ENCODE data around the gene FOLR3.
"Not testable (repeated sequence)": the region's sequence is repeated elsewhere in the genome, so short reads cannot be mapped to it uniquely, and the experiment has no call there.

Gene FOLR3

GRCh38 chr11:72141066-72141465 lies 5.5 kb downstream of the FOLR3 start:
- TF ChIP-seq RARB (CRISPR knock-in tag; IDR thresholded peaks at IDR 0.05) (no peak), ZFP30 (CRISPR knock-in tag; IDR thresholded peaks at IDR 0.05) (no peak), ESRRG (CRISPR knock-in tag; IDR thresholded peaks at IDR 0.05) (no peak), OSR1 (CRISPR knock-in tag; IDR thresholded peaks at IDR 0.05) (no peak), CREB5 (CRISPR knock-in tag; IDR thresholded peaks at IDR 0.05; ENCODE audit: low read depth) (no peak), TCF4 (CRISPR knock-in tag; IDR thresholded peaks at IDR 0.05; ENCODE audit: borderline replicate concordance) (no peak), POU6F1 (CRISPR knock-in tag; IDR thresholded peaks at IDR 0.05; ENCODE audit: borderline replicate concordance, low read depth) (no peak), ZNF8 (CRISPR knock-in tag; IDR thresholded peaks at IDR 0.05) (no peak), BACH2 (CRISPR knock-in tag; IDR thresholded peaks at IDR 0.05; ENCODE audit: borderline replicate concordance) (no peak), TOX (CRISPR knock-in tag; IDR thresholded peaks at IDR 0.05; ENCODE audit: borderline replicate concordance) (no peak), CSDC2 (CRISPR knock-in tag; IDR thresholded peaks at IDR 0.05) (no peak), ISL1 (CRISPR knock-in tag; IDR thresholded peaks at IDR 0.05) (no peak), ZNF565 (CRISPR knock-in tag; conservative IDR thresholded peaks at IDR 0.05; ENCODE audit: low read depth) (no peak), ZC3H10 (CRISPR knock-in tag; IDR thresholded peaks at IDR 0.05) (no peak), CSRNP3 (CRISPR knock-in tag; IDR thresholded peaks at IDR 0.05) (no peak)
- TF ChIP-seq, protein P1, sequence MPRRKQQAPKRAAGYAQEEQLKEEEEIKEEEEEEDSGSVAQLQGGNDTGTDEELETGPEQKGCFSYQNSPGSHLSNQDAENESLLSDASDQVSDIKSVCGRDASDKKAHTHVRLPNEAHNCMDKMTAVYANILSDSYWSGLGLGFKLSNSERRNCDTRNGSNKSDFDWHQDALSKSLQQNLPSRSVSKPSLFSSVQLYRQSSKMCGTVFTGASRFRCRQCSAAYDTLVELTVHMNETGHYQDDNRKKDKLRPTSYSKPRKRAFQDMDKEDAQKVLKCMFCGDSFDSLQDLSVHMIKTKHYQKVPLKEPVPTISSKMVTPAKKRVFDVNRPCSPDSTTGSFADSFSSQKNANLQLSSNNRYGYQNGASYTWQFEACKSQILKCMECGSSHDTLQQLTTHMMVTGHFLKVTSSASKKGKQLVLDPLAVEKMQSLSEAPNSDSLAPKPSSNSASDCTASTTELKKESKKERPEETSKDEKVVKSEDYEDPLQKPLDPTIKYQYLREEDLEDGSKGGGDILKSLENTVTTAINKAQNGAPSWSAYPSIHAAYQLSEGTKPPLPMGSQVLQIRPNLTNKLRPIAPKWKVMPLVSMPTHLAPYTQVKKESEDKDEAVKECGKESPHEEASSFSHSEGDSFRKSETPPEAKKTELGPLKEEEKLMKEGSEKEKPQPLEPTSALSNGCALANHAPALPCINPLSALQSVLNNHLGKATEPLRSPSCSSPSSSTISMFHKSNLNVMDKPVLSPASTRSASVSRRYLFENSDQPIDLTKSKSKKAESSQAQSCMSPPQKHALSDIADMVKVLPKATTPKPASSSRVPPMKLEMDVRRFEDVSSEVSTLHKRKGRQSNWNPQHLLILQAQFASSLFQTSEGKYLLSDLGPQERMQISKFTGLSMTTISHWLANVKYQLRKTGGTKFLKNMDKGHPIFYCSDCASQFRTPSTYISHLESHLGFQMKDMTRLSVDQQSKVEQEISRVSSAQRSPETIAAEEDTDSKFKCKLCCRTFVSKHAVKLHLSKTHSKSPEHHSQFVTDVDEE (CRISPR knock-in tag; IDR thresholded peaks at IDR 0.05): no peak
- peak; percentile 52; the same call in 2 of the 3 replicates for ATAC-seq

GRCh38 chr11:72142086-72142485 lies 6.6 kb downstream of the FOLR3 start:
- ATAC-seq: peak; percentile 18; the same call in 2 of the 3 replicates

DNA sequence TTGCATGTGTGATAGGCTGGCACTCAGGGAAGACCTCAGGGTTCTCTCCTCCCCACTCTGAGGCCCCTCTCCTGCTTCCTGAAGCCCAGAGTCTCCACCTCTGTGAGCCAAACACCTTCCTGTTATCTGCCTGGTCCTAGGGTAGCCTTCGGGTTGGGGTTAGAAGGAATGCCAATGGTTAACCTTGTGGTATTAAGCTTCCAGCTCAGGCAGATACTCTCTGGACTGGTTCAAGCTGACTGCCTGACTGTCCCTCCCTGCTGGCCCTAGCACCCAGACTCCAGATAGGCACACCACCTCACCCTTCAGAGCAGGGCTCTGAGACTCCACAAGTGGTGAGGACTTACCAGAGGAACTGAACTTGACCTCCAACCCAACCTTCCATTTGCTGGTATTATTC lies 7.0 kb downstream of the FOLR3 start:
- not testable (repeated sequence) for ATAC-seq

- ATAC-seq: 0 out of 3 replicates have a peak, but pooled peaks have one; percentile 30
- TF ChIP-seq ZFP3 (CRISPR knock-in tag; IDR thresholded peaks at IDR 0.05) (no peak), ARNTL (CRISPR knock-in tag; IDR thresholded peaks at IDR 0.05; ENCODE audit: borderline replicate concordance, low read depth) (no peak), RARB (CRISPR knock-in tag; IDR thresholded peaks at IDR 0.05) (no peak), ZC3H10 (CRISPR knock-in tag; IDR thresholded peaks at IDR 0.05) (no peak), CREB5 (CRISPR knock-in tag; IDR thresholded peaks at IDR 0.05; ENCODE audit: low read depth) (no peak), CSRNP3 (CRISPR knock-in tag; IDR thresholded peaks at IDR 0.05) (no peak), CSDC2 (CRISPR knock-in tag; IDR thresholded peaks at IDR 0.05) (no peak), ESRRG (CRISPR knock-in tag; IDR thresholded peaks at IDR 0.05) (no peak), TOX (CRISPR knock-in tag; IDR thresholded peaks at IDR 0.05; ENCODE audit: borderline replicate concordance) (no peak), ZNF565 (CRISPR knock-in tag; conservative IDR thresholded peaks at IDR 0.05; ENCODE audit: low read depth) (no peak), ISL1 (CRISPR knock-in tag; IDR thresholded peaks at IDR 0.05) (no peak), PPARA (CRISPR knock-in tag; IDR thresholded peaks at IDR 0.05; ENCODE audit: borderline replicate concordance) (no peak), SNAI2 (CRISPR knock-in tag; IDR thresholded peaks at IDR 0.05) (no peak), OSR1 (CRISPR knock-in tag; IDR thresholded peaks at IDR 0.05) (no peak), ZNF70 (CRISPR knock-in tag; IDR thresholded peaks at IDR 0.05) (no peak)
- TF ChIP-seq, protein P1 (CRISPR knock-in tag; IDR thresholded peaks at IDR 0.05): no peak
Observed at GRCh38 chr11:72144807-72145565, 9.5 kb downstream of the FOLR3 start.
